Activated CD4-positive, alpha-beta T cell treated with anti-CD3 and anti-CD28 coated beads, Interleukin-2, Interleukin-6, amounts not matched to agents 100 ng/mL and 50 ng/mL, durations not matched to agents 16 hours and 8 hours (primary cell): ENCODE measurements around the gene SRPRB.

Source experiments
- DNase-seq: peaks from one replicate; pipeline ENCODE4 v3.0.0-alpha.2; 2020

The SRPRB gene, protein sequence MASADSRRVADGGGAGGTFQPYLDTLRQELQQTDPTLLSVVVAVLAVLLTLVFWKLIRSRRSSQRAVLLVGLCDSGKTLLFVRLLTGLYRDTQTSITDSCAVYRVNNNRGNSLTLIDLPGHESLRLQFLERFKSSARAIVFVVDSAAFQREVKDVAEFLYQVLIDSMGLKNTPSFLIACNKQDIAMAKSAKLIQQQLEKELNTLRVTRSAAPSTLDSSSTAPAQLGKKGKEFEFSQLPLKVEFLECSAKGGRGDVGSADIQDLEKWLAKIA

DNA sequence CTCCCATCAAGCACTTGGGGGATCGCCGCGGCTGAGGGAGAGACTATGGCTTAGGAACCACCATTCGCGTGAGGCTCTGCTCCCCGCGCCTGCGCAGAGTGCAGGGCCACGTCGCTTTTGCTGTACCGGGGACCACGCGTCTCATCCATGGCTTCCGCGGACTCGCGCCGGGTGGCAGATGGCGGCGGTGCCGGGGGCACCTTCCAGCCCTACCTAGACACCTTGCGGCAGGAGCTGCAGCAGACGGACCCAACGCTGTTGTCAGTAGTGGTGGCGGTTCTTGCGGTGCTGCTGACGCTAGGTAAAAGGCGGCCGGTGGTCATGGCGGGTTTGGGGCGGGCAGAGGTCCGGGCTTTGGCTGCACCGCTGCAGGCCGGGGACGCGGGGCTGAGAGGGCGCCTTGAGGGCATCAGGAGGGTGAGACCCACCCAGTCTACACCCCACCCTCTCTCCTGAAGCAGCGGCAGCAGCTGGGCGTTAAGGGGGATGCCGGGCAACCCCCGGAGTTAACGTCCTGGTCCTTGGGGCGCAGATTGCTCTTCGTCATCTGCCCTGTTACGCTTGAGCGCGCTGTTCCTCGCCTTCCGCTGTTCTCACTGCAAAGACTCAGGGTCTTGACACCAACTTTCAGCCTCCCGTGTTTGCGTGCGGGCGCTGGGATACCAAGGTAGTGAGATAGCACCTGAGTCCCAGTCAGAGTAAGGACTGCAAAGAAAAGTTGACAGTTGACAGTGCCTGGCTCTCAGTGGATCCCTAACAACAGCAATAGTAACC, at the start of gene SRPRB:
SRPRB (plus strand) TSS at position 114 of the 774 bp plus-strand sequence; CDS start at position 148, 34 bp downstream.
- peak; percentile 99 for DNase-seq

GRCh38 chr3:133756716-133757694, 48.6 kb upstream of the SRPRB start:
- no peak for DNase-seq

DNA sequence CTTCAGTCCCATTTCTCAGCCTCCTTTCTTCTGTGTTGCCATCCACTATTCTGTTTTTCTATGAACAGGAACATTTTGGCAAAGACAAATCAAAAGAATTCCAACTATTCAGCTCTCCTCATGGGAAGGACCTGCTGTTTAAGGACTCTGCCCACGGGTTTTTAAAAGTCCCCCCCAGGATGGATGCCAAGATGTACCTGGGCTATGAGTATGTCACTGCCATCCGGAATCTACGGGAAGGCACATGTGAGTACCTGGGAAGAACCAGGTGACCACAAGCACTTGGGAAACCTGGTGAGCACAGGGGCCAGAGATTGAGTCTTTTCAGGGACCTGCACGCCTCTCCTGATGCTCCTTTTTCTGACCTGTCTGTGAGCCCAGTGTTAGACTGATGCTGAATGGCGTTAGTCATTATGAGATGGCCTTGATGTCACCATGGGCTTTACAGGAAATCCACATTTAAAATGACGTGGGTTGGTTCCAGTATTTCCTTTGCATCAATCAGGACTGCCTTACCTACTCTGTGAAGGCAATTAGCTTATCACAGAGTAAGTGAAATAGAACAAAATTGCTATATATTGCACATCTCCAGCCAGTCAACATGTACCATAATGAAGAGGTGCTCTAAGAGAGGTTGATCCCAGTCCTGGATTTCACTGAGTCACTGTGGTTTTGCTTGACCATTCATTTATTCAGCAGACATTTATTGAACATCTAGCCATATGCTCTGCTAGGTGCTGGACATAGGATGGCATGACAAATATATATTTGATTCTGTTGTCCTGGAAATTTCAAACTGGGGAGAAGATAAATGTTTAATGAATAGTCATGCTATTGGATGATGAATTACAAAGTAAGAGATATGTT, 47.7 kb upstream of the SRPRB start:
- DNase-seq, result peak; percentile 5

- no peak for DNase-seq
These were observed 47.1 kb upstream of the SRPRB start for GRCh38 chr3:133758568-133758928.

GRCh38 chr3:133758964-133759739, 46.5 kb upstream of the SRPRB start:
- DNase-seq, result no peak

GRCh38 chr3:133759740-133760305, 45.8 kb upstream of the SRPRB start:
- DNase-seq, result no peak

- no peak for DNase-seq
These were observed 44.7 kb upstream of the SRPRB start for GRCh38 chr3:133760916-133761315.

- no peak for DNase-seq
These were observed 43.8 kb upstream of the SRPRB start for GRCh38 chr3:133761605-133762484.

DNA sequence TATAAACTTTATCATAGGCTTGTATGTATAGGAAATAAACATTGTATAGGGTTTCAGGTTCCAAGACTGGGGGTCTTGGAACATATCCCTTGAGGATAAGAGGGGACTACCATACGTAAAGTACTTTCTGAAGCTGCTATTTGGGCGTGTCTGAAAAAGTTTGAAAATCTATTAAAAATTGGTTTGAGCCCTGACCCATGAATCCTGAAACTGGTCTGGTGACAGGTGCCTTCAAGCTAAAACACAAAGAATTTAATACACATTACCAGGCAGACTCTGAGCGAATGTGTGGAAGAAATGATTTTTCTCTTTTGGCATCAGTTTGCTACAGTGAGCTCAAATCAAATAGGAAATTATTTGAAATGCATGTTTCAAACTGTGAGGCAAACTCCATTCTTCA, 43.1 kb upstream of the SRPRB start:
- DNase-seq, result no peak

DNA sequence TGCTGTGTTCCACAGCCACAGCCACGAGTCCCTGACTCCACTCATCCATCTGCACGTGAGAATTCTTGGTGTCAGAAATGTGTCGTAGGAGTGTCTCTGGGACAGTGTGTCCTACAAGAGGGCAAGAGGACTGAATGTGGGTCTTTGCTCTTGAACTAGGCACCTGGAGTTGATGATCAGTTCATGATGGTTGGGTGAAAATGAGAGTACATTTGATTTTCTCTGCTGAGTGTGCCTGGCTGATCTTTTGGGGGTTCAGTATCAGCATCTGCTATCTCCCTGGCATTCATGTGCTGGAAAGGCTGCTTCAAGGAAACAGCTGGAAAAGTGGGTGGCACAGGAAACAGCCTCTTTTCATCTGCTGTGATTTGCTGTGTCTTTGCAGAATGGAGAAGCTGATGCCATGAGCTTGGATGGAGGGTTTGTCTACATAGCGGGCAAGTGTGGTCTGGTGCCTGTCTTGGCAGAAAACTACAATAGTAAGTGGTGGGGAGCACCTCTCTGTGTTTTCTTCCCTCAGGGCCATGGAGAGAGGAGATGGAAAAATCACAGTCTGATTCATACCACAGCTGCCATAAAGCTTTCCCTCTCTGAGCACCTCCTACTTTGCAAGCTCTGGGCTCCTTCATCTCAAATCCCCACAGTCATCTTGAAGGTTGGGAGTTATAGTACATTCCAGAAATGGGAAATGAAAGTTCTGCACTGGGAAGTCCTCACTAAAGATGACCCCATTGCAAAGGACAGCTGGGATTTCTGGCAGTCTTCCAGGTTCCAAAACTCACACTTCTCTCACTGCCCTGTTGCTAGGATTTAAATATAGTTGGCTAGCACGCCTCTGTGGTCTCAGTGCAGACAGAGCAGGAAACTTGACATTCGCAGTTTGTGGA, 41.6 kb upstream of the SRPRB start:
- DNase-seq, result no peak

- no peak for DNase-seq
These were observed 40.4 kb upstream of the SRPRB start for GRCh38 chr3:133765256-133765655.

GRCh38 chr3:133767607-133768006, 38.0 kb upstream of the SRPRB start:
- no peak for DNase-seq

DNA sequence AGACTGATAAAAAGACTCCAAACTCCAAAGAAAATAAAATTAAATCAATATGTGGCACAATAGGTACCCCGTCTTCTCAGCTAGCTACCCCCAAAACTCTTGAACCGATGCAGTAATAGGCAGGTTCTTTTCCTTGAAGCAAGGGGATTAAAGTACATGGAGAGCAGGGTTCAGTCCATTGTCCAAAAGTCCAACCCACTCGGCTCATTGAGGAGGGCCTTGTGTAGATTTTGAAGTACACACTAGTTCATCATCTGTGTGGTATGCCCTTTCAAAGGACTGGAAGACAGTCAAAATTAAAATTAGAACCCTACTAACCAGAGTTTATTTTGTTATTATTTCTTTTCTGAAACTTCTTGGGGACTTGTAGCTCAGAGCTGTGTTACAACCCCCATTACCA, 36.1 kb upstream of the SRPRB start:
- DNase-seq, result no peak

DNA sequence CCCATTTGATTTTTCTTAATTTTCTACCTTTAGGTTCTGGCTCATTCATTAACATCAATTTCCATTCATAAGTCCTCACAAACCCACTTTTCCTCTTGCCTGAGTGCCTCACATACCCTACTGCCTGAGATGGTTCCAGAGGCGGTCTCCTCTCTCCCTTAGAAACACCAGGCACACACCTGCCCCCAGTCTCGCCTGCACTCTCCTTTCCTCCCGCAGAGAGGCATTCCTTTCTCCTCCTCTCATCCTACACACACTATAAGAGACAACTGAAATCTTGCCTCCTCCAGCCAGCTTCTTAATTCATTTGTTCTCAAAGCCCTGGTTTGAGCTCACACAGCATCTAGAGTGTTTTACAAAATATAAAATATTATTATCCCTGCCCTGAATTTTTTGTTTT, 31.9 kb upstream of the SRPRB start:
- no peak for DNase-seq

- DNase-seq, result no peak
These were observed 30.3 kb upstream of the SRPRB start for GRCh38 chr3:133775309-133775708.

DNA sequence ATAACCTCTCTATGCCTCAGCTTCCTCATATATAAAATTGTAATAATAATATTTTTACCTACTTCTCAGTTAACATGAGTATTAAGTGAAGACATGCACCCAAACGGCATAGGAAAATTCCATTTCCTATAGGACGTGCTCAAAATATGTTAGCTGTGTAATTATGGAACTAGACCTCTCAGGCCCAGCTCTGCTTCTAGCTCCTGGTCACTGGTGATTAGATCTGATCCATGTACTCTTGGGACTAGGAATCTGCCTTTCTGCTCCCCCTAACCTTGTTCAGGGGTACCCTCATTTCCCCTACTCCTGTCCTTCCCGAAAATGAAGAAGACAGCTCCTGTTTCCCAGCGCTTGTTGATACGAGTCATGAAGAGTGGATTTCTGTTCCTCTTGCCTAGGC, 29.8 kb upstream of the SRPRB start:
- no peak for DNase-seq

- no peak for DNase-seq
These were observed 28.7 kb upstream of the SRPRB start for GRCh38 chr3:133776794-133777438.

DNA sequence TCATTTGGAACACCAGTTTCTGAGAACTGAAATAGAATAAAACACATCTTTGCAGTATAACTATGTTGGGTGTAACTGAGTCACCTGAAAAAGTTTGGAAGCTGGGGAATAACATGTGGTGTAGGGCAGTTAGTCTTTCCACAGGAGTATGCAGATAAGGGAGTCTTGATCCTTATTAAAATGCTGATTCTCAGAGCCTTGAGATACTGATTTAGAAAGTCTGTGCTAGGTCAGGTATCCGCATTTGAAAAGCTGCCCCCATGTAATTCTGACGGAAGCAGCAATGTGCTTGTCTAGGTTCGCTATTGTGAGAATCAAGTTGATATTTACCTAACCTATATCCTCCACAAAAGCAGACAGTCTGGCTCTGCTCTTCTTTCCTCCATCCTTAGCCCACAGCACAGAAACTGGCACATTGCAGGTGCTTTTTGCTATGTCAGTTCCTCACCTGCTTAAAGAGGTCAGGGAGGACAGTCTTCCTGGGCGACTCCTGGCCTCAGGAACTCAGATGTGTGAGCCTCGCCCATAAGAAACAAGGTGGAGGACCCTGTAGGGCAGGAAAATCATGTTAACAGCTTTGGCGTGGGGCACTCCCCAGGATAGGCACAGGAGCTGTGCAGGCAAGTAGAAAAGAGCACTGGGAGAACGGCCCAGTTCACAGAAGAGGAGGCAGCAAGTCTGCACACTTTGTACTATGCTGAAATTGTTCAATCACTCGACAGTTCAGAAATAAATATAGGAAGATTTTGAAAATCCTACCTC, 27.6 kb upstream of the SRPRB start:
- DNase-seq, result no peak
